HG02610 (cell line): ENCODE results near the gene HDAC5.
"Not testable (repeated sequence)": the region's sequence is repeated elsewhere in the genome, so short reads cannot be mapped to it uniquely, and the experiment has no call there.

Source experiments
- ATAC-seq: cut with Tn5 transposase; IDR thresholded peaks from one replicate; pipeline ENCODE4 v1.9.1; 2021; ENCODE audit warnings: mild to moderate bottlenecking, moderate library complexity; ENCODE audit not compliant: unreplicated experiment

HDAC5 gene

GRCh38 chr17:44123356-44124117, at the start of gene HDAC5:
HDAC5 (minus strand) TSS chr17:44123641; CDS start chr17:44117515, 6,126 bp downstream.
- ATAC-seq, result peak; percentile 91

GRCh38 chr17:44171931-44172455, 48.6 kb upstream of the HDAC5 start:
- no peak for ATAC-seq

DNA sequence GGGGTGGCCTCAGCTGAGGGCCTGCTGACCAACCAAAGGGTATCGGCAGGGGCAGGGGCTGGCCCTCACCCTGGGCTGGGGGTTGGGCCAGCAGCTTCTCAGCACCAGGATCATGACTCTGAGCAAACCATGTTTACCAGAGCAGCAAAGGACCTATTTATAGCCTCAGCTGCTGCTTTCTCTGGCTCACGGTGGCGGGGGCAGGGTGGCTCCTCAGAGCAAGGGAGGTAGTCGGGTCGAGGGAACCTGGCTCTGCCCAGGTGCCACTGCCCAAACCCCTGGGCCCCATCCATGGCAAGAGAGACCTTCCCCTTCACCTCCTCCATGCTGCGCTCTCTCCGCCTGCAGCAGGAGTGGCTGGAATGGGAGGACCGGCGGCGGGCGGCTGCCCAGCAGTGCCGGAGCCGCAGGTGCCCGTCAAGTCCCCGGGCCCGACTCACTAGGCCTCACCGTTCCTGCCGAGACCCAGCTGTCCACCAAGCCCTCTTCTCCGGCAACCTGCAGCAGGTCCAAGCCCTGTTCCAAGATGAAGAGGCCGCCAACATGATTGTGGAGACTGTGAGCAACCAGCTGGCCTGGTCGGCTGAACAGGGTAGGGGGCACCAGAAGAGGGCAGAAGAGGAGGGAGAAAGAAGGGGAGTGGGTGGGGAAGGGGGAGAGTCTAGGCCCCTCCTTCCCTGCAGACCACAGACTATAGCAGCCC, 47.2 kb upstream of the HDAC5 start, which contains the start of gene ASB16:
TSS of gene ASB16 (plus strand) at position 206 of the 703 bp plus-strand sequence. CDS start at position 292, 86 bp downstream.
- no peak for ATAC-seq

- ATAC-seq, result no peak
These were observed 46.7 kb upstream of the HDAC5 start for GRCh38 chr17:44170135-44170498.

- ATAC-seq, result no peak
These were observed 43.9 kb upstream of the HDAC5 start for GRCh38 chr17:44167181-44167861.

DNA sequence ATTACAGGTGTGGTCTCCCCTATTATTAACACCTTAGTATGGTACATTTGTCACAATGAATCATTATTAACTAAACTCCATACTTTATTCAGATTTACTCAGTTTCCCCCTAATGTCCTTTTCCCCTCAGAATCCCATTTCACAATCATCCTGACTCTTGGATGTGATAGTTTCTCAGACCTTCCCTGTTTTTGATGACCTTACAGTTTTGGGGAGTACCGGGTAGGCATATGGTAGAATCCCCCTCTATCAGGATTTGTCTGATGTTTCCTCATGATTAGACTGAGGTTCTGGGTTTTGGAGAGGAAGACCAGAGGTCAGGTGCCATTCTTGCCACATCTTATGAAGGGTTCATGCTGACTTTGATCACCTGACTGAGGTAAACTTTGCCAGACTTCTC, 41.0 kb upstream of the HDAC5 start:
- no peak for ATAC-seq

DNA sequence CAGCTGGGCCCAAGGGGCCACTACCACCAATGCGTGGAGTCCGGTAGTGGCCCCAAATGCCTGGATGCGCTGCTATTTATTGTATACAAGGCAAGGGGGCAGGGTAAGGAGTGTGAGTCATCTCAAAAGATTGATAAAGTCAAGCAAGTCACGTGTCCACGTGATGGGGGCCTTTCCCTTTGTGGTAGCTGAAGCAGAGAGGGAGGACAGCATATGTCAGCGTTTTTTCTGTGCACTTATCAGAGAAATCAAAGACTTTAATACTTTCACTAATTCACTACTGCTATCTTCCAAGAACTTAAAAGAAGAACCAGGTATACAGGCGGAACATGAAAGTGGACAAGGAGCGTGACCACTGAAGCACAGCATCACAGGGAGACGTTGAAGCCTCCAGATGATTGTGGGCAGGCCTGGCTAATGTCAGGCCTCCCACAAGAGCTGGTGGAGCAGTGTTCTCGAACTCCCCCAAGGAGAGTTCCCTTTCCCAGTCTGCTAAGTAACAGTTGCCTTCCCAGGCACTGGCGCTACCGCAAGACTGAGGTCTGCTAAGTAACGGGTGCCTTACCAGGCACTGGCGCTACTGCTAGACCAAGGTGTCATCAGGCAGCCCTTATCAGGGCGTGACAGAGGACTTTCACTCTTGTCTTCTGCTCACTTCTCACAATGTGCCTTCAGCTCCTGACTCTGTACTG, 36.2 kb upstream of the HDAC5 start:
- ATAC-seq, result no peak

DNA sequence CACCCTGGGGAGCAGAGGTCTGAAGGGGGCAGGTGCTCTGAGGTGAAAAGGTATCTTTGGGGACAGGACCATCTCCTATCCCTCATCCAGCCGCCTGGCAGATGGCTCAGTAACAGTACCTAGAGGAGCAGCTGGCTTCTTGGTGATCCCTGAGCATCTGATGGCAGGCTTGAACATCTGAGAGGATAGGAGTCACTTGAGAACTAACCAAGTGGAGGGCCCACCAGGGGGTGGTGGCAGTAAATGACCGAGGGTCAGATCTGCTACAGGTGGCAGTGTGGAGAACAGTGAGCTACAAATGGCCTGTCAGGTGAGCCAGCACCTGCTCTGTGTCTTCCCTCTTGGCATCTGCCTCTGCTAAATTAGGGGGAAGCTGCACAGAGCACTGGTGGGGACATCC, 32.0 kb upstream of the HDAC5 start:
- no peak for ATAC-seq

- no peak for ATAC-seq
These were observed 29.4 kb upstream of the HDAC5 start for GRCh38 chr17:44152875-44153274.

- ATAC-seq, result no peak
These were observed 26.4 kb upstream of the HDAC5 start for GRCh38 chr17:44149750-44150329.

- ATAC-seq, result not testable (repeated sequence)
These were observed 25.6 kb upstream of the HDAC5 start for GRCh38 chr17:44149066-44149465.

- ATAC-seq, result no peak
These were observed 24.4 kb upstream of the HDAC5 start for GRCh38 chr17:44147812-44148211.

GRCh38 chr17:44146375-44147346, 23.2 kb upstream of the HDAC5 start:
- ATAC-seq, result no peak

- ATAC-seq, result no peak
These were observed 21.7 kb upstream of the HDAC5 start for GRCh38 chr17:44144966-44145739.

DNA sequence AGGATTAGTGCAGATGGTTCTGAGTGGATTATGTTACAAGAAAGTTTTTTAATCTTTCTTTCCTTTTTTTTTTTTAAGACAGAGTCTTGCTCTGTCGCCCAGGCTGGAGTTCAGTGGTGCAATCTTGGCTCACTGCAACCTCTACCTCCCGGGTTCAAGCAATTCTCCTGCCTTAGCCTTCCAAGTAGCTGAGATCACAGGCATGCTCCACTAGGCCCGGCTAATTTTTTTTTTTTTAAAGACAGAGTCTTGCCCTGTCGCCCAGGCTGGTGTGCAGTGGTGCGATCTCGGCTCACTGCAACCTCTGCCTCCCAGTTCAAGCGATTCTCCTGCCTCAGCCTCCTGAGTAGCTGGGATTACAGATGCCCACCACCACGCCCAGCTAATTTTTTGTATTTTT, 20.5 kb upstream of the HDAC5 start:
- ATAC-seq, result not testable (repeated sequence)

DNA sequence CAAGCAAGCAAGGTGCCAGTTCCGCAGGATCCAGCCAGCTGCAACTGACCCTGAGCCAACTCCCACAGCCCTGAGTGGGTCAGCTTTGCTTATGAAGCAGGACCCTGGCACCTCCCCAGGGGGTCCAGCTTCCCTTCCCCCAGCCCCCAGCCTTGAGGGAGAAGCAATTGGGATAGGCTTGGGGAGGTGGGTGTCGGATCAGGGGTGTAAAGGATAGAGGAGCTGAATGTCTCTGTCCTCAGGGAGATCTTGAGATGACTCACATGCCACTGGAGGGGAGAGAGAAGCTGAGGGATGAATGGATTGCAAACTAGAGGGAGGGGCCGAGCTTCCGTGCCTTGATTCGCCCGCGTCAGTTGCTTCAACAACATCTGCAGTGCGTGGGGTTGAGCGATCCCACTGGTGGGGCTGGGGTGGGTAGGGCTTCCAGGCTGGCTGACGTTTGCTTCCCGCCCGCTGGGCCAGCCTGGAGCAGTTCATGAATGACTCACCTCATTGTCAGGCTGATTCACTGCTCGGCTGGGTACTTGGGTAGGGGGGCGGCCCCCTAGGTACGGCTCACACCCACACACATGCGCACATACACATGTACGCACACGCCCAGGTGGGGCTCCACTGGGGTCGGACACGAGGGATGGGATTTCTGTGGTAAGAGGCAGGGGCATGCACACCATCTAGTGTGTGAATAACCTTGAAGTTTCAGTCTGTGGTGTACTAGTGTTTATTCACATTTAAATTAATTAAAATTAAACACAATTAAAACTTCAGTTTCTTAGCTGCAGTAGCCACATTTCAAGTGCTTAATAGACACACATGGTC, 14.7 kb upstream of the HDAC5 start:
- ATAC-seq, result no peak

- ATAC-seq, result no peak
These were observed 11.5 kb upstream of the HDAC5 start for GRCh38 chr17:44134752-44135568.
